ENCODE measurements around the gene C1QTNF1. TPM values are rescaled to one million over a fixed set of nuclear protein-coding genes. Genes with fewer than 3 reads are reported as not detected.

The C1QTNF1 gene
- total RNA-seq, 2 donors from 2014 or later: 445 to 518 TPM

- H3K36me3 ChIP-seq: peaks cover 24% of the 10 kb centered on the region
- no peak overlapping the region for H3K4me3 ChIP-seq
- H3K9me3 ChIP-seq: no peaks in the 10 kb centered on the region
- H3K4me1 ChIP-seq (ENCODE audit: control insufficient read depth in 1 of 2, low read depth in 2 of 2): peaks cover 0 to 13% of the 10 kb centered on the region in 2 donors
- peaks cover 4% of the 10 kb centered on the region for H3K27me3 ChIP-seq (replicated peaks; ENCODE audit: insufficient read depth)
- no peak overlapping the region for H3K27ac ChIP-seq
- ATAC-seq (ENCODE audit: insufficient number of reproducible peaks, low FRiP score, low read depth) (no peak), DNase-seq (ENCODE audit: low spot score) (no peak)
- TF ChIP-seq CTCF (IDR thresholded peaks at IDR 0.05): no peak
Observed at GRCh38 chr17:79088997-79089328, 65.0 kb downstream of the C1QTNF1 start.

- no peak for TF ChIP-seq CTCF (IDR thresholded peaks at IDR 0.05)
- DNase-seq (ENCODE audit: low spot score) (no peak), ATAC-seq (ENCODE audit: insufficient number of reproducible peaks, low FRiP score, low read depth) (no peak)
- no peaks in the 10 kb centered on the region for H3K9me3 ChIP-seq
- H3K27ac ChIP-seq: no peak overlapping the region
- H3K4me1 ChIP-seq (ENCODE audit: control insufficient read depth in 1 of 2, low read depth in 2 of 2): peaks cover 0 to 13% of the 10 kb centered on the region in 2 donors
- peaks cover 18% of the 10 kb centered on the region for H3K36me3 ChIP-seq
- H3K4me3 ChIP-seq: no peak overlapping the region
- peaks cover 4% of the 10 kb centered on the region for H3K27me3 ChIP-seq (replicated peaks; ENCODE audit: insufficient read depth)
Observed at GRCh38 chr17:79089720-79090442, 65.9 kb downstream of the C1QTNF1 start.

- Histone ChIP-seq H3K4me1 (ENCODE audit: control insufficient read depth in 1 of 2, low read depth in 2 of 2) (peaks cover 0 to 13% of the 10 kb centered on the region in 2 donors), H3K9me3 (no peaks in the 10 kb centered on the region), H3K27ac (no peak overlapping the region), H3K4me3 (no peak overlapping the region), H3K36me3 (peaks cover 12% of the 10 kb centered on the region), H3K27me3 (replicated peaks; ENCODE audit: insufficient read depth) (peaks cover 4% of the 10 kb centered on the region)
- TF ChIP-seq CTCF (IDR thresholded peaks at IDR 0.05): peak; percentile 30
- no peak for DNase-seq (ENCODE audit: low spot score)
- ATAC-seq (ENCODE audit: insufficient number of reproducible peaks, low FRiP score, low read depth): no peak
Observed at GRCh38 chr17:79090443-79091225, 66.7 kb downstream of the C1QTNF1 start.

GRCh38 chr17:79091226-79091670 is 67.3 kb downstream of the C1QTNF1 start:
- H3K36me3 ChIP-seq: peaks cover 5% of the 10 kb centered on the region
- peaks cover 4% of the 10 kb centered on the region for H3K27me3 ChIP-seq (replicated peaks; ENCODE audit: insufficient read depth)
- H3K9me3 ChIP-seq: no peaks in the 10 kb centered on the region
- H3K4me3 ChIP-seq: no peak overlapping the region
- no peak for TF ChIP-seq CTCF (IDR thresholded peaks at IDR 0.05)
- H3K27ac ChIP-seq: no peak overlapping the region
- ATAC-seq (ENCODE audit: insufficient number of reproducible peaks, low FRiP score, low read depth): no peak
- no peak for DNase-seq (ENCODE audit: low spot score)
- peaks cover 0 to 13% of the 10 kb centered on the region in 2 donors for H3K4me1 ChIP-seq (ENCODE audit: control insufficient read depth in 1 of 2, low read depth in 2 of 2)

- H3K4me3 ChIP-seq: no peak overlapping the region
- H3K27ac ChIP-seq: no peak overlapping the region
- H3K4me1 ChIP-seq (ENCODE audit: control insufficient read depth in 1 of 2, low read depth in 2 of 2): peaks cover 0 to 13% of the 10 kb centered on the region in 2 donors
- H3K27me3 ChIP-seq (replicated peaks; ENCODE audit: insufficient read depth): peaks cover 4% of the 10 kb centered on the region
- DNase-seq (ENCODE audit: low spot score) (no peak), ATAC-seq (ENCODE audit: insufficient number of reproducible peaks, low FRiP score, low read depth) (no peak)
- H3K9me3 ChIP-seq: no peaks in the 10 kb centered on the region
- no peaks in the 10 kb centered on the region for H3K36me3 ChIP-seq
- no peak for TF ChIP-seq CTCF (IDR thresholded peaks at IDR 0.05)
Observed at GRCh38 chr17:79092567-79092966, 68.6 kb downstream of the C1QTNF1 start.

Measured in thoracic aorta (tissue), 2 donors.